GM12878 (cell line): Measurements from ENCODE around the gene THSD8. TPM values are rescaled to one million over a fixed set of nuclear protein-coding genes. Genes with fewer than 3 reads are reported as not detected.
A peak's percentile ranks its signal among the peaks of the same experiment; 100 is the strongest.

Source experiments
- HDAC6 ChIP-seq: fragments of 200-600 bp; sonication (generic); IDR thresholded peaks from one replicate; pipeline ENCODE4 v1.8.0; 2017; ENCODE audit warnings: antibody characterized with exemption; ENCODE audit not compliant: unreplicated experiment
- JUNB ChIP-seq: IDR thresholded peaks from 2 replicates; pipeline ENCODE4 v1.6.1; 2016; ENCODE audit warnings: antibody characterized with exemption, mild to moderate bottlenecking
- JUND ChIP-seq: IDR thresholded peaks from 2 replicates; pipeline ENCODE4 v1.6.1; 2012; ENCODE audit warnings: low read depth, mild to moderate bottlenecking, low read length, improper control_type of control experiment, moderate library complexity
- MEF2B ChIP-seq: fragments of 450-650 bp; IDR thresholded peaks from 2 replicates; pipeline ENCODE4 v1.6.1; 2018; ENCODE audit warnings: mild to moderate bottlenecking, moderate library complexity; ENCODE audit not compliant: partially characterized antibody, poor library complexity, severe bottlenecking
- MXI1 ChIP-seq: fragments of 150-350 bp; IDR thresholded peaks from 2 replicates; pipeline ENCODE4 v1.6.1; 2011; ENCODE audit warnings: low read depth, mild to moderate bottlenecking, inconsistent platforms, low read length, improper control_type of control experiment
- NFIC ChIP-seq: IDR thresholded peaks from 2 replicates; pipeline ENCODE4 v1.6.1; 2012; ENCODE audit warnings: low read depth, mild to moderate bottlenecking, inconsistent platforms, low read length, moderate library complexity
- POLR2AphosphoS5 ChIP-seq: IDR thresholded peaks from 2 replicates; pipeline ENCODE4 v1.6.1; 2011; ENCODE audit warnings: mild to moderate bottlenecking, low read length, inconsistent platforms
- PRDM15 ChIP-seq: fragments of 450-650 bp; formaldehyde crosslinking; IDR thresholded peaks from 2 replicates; pipeline ENCODE4 v1.4.0; 2020; ENCODE audit warnings: mild to moderate bottlenecking, moderate library complexity
- REST ChIP-seq: IDR thresholded peaks from 2 replicates; pipeline ENCODE4 v1.6.1; 2012; ENCODE audit warnings: mild to moderate bottlenecking, low read depth, low read length
- SMAD1 ChIP-seq: fragments of 450-650 bp; IDR thresholded peaks from 2 replicates; pipeline ENCODE4 v1.6.1; 2018; ENCODE audit warnings: mild to moderate bottlenecking, low read depth; ENCODE audit not compliant: partially characterized antibody
- SMAD5 ChIP-seq: IDR thresholded peaks from 2 replicates; pipeline ENCODE4 v1.6.1; 2016; ENCODE audit warnings: antibody characterized with exemption, low read depth
- SMARCA5 ChIP-seq: fragments of 450-650 bp; IDR thresholded peaks from 2 replicates; pipeline ENCODE4 v1.6.1; 2017; ENCODE audit warnings: mild to moderate bottlenecking
- WRNIP1 ChIP-seq: IDR thresholded peaks from 2 replicates; pipeline ENCODE4 v1.6.1; 2011; ENCODE audit warnings: low read depth, low read length, improper control_type of control experiment, borderline replicate concordance
- ZNF217 ChIP-seq: fragments of 450-650 bp; IDR thresholded peaks from 2 replicates; pipeline ENCODE4 v1.6.1; 2017; ENCODE audit warnings: antibody characterized with exemption, mild to moderate bottlenecking
- ZNF274 ChIP-seq: IDR thresholded peaks from one replicate; pipeline ENCODE4 v1.8.0; 2011; ENCODE audit not compliant: insufficient read length, insufficient read depth
- polyA plus RNA-seq, 11 experiments: library from polyadenylated mRNA; depleted of rRNA in 4 of 11; unstranded in 6 of 11; stranded (reverse) in 5 of 11; fragments of >200 nt; fragmentation: Nextera tagmentation in 4 of 11; fragmentation: Illumina TruSeq in 1 of 11; extraction: Ambion mirVana in 4 of 11; extraction: Trizol in 1 of 11; gene quantifications; 1 replicate in 1 of 11; 2 replicates in 10 of 11; pipeline versions ENCODE4 v1.2.1 to v1.2.3, GENCODE V29; 2011 to 2016; ENCODE audit warnings: inconsistent platforms in 2 of 11, missing spikeins in 2 of 11, low read depth in 1 of 11
- total RNA-seq, 4 experiments: library from RNA; depleted of rRNA in 3 of 4; stranded (reverse); fragments of >200 nt in 3 of 4; fragmentation: Illumina TruSeq in 1 of 4; extraction: Trizol in 1 of 4; gene quantifications; 2 replicates each; pipeline versions ENCODE4 v1.2.1 to v1.2.3, GENCODE V29; 2013 to 2021
- TF ChIP-seq, protein P1 (sequence below), 3 experiments: IDR thresholded peaks in 2 of 3; conservative IDR thresholded peaks in 1 of 3; 2 replicates each; pipeline ENCODE4 v1.5.1; 2011; ENCODE audit warnings: low read depth in 3 of 3, low read length in 3 of 3, mild to moderate bottlenecking in 3 of 3, control low read depth in 2 of 3, moderate library complexity in 2 of 3, inconsistent platforms in 1 of 3, mixed read lengths in 1 of 3; ENCODE audit not compliant: control insufficient read depth in 2 of 3, insufficient read depth in 1 of 3; ENCODE audit errors: extremely low read depth in 1 of 3
- TF ChIP-seq, protein P2 (sequence below): fragments of 450-650 bp; IDR thresholded peaks from 2 replicates; pipeline ENCODE4 v1.6.1; 2017; ENCODE audit warnings: mild to moderate bottlenecking, low read depth, inconsistent platforms; ENCODE audit not compliant: poor library complexity, severe bottlenecking

The THSD8 gene
- total and polyA plus RNA-seq, 10 of the 15 experiments (the other 5 are each of a cell fraction or from before 2014, with no cell fraction given), result 0.24 to 32.3 (median 21.3) TPM; not detected in 2

GRCh38 chr19:12777217-12778016 is 24.5 kb upstream of the THSD8 start (continued):
- TF ChIP-seq SMARCA5 (peak; percentile 96), SMAD5 (no peak), NFIC (no peak), MEF2B (peak; percentile 50), MXI1 (no peak), SMAD1 (no peak), HDAC6 (no peak), JUND (no peak), WRNIP1 (no peak), REST (no peak), ZNF217 (0 out of 2 replicates have a peak, but pooled peaks have one; percentile 15), PRDM15 (no peak), ZNF274 (no peak), POLR2AphosphoS5 (no peak), JUNB (no peak)
- TF ChIP-seq, protein P1, sequence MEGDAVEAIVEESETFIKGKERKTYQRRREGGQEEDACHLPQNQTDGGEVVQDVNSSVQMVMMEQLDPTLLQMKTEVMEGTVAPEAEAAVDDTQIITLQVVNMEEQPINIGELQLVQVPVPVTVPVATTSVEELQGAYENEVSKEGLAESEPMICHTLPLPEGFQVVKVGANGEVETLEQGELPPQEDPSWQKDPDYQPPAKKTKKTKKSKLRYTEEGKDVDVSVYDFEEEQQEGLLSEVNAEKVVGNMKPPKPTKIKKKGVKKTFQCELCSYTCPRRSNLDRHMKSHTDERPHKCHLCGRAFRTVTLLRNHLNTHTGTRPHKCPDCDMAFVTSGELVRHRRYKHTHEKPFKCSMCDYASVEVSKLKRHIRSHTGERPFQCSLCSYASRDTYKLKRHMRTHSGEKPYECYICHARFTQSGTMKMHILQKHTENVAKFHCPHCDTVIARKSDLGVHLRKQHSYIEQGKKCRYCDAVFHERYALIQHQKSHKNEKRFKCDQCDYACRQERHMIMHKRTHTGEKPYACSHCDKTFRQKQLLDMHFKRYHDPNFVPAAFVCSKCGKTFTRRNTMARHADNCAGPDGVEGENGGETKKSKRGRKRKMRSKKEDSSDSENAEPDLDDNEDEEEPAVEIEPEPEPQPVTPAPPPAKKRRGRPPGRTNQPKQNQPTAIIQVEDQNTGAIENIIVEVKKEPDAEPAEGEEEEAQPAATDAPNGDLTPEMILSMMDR (IDR thresholded peaks at IDR 0.05 in 2 of 3, conservative IDR thresholded peaks at IDR 0.05 in 1 of 3; ENCODE audit: control insufficient read depth in 2 of 3, extremely low read depth in 1 of 3, insufficient read depth in 1 of 3, low read depth in 3 of 3, low read length in 3 of 3), result peak; percentile 90 to 98 (median 95)
- TF ChIP-seq, protein P2, sequence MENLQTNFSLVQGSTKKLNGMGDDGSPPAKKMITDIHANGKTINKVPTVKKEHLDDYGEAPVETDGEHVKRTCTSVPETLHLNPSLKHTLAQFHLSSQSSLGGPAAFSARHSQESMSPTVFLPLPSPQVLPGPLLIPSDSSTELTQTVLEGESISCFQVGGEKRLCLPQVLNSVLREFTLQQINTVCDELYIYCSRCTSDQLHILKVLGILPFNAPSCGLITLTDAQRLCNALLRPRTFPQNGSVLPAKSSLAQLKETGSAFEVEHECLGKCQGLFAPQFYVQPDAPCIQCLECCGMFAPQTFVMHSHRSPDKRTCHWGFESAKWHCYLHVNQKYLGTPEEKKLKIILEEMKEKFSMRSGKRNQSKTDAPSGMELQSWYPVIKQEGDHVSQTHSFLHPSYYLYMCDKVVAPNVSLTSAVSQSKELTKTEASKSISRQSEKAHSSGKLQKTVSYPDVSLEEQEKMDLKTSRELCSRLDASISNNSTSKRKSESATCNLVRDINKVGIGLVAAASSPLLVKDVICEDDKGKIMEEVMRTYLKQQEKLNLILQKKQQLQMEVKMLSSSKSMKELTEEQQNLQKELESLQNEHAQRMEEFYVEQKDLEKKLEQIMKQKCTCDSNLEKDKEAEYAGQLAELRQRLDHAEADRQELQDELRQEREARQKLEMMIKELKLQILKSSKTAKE, result no peak
